Stimulated activated CD4-positive, alpha-beta T cell treated with anti-CD3 and anti-CD28 coated beads, Interleukin-1b, Interleukin-23, amount 100 ng/mL, for 24 hours (primary cell): ENCODE results near the gene ZNF324B.
"Not testable (repeated sequence)": the region's sequence is repeated elsewhere in the genome, so short reads cannot be mapped to it uniquely, and the experiment has no call there.

Experiments
- DNase-seq, 4 experiments: peaks; one replicate each; pipeline ENCODE4 v3.0.0-alpha.2; 2020; ENCODE audit warnings: low read depth in 4 of 4, low spot score in 1 of 4

Gene ZNF324B

GRCh38 chr19:58451358-58452101 is at the start of gene ZNF324B:
Gene ZNF324B (plus strand): TSS chr19:58451622. CDS start chr19:58453702, 2,080 bp downstream.
- DNase-seq, result peak; percentile 86 to 95 (median 93)

- DNase-seq, result no peak
These were observed 49.5 kb upstream of the ZNF324B start for GRCh38 chr19:58401840-58402421.

- DNase-seq, result not testable (repeated sequence)
These were observed 47.4 kb upstream of the ZNF324B start for GRCh38 chr19:58403920-58404478.

- DNase-seq, result no peak
These were observed 44.4 kb upstream of the ZNF324B start for GRCh38 chr19:58406818-58407657.

GRCh38 chr19:58407658-58408151 is 43.7 kb upstream of the ZNF324B start:
- no peak for DNase-seq

GRCh38 chr19:58408152-58409009 is 43.0 kb upstream of the ZNF324B start, which contains the start of gene ZNF584:
Gene ZNF584 (plus strand): TSS chr19:58408649. CDS start chr19:58409148, 499 bp downstream.
- peak; percentile 82 to 96 (median 90) for DNase-seq

- DNase-seq, result no peak
These were observed 42.2 kb upstream of the ZNF324B start for GRCh38 chr19:58409010-58409790.

- no peak for DNase-seq
These were observed 34.8 kb upstream of the ZNF324B start for GRCh38 chr19:58416604-58417003.

- DNase-seq, result no peak
These were observed 34.4 kb upstream of the ZNF324B start for GRCh38 chr19:58417071-58417470.

GRCh38 chr19:58428617-58429016 is 22.8 kb upstream of the ZNF324B start:
- DNase-seq, result no peak

- no peak for DNase-seq
These were observed 21.7 kb upstream of the ZNF324B start for GRCh38 chr19:58429745-58430144.

- DNase-seq, result no peak
These were observed 17.2 kb upstream of the ZNF324B start for GRCh38 chr19:58434217-58434616.

- DNase-seq, result peak; percentile 76 to 88 (median 84)
These were observed 11.6 kb upstream of the ZNF324B start, which contains the start of gene ZNF132 for GRCh38 chr19:58439576-58440554. Gene ZNF132 (minus strand): TSS chr19:58440153. CDS start chr19:58439821, 332 bp downstream.

- no peak for DNase-seq
These were observed 10.9 kb upstream of the ZNF324B start for GRCh38 chr19:58440556-58440955.

GRCh38 chr19:58442986-58443385 is 8.4 kb upstream of the ZNF324B start:
- DNase-seq, result not testable (repeated sequence)

GRCh38 chr19:58448860-58449259 is 2.6 kb upstream of the ZNF324B start:
- not testable (repeated sequence) for DNase-seq

- DNase-seq, result not testable (repeated sequence)
These were observed 1.4 kb upstream of the ZNF324B start for GRCh38 chr19:58449980-58450379.

- no peak for DNase-seq
These were observed 515 bp upstream of the ZNF324B start for GRCh38 chr19:58450856-58451357.
